Vagina (tissue), 2 donors: ENCODE results near the gene ZNF592.

Experiments
- POLR2AphosphoS5 ChIP-seq, 2 donors: sonication (generic); formaldehyde crosslinking; IDR thresholded peaks; one replicate each; pipeline ENCODE4 v1.9.0; 2017; ENCODE audit warnings: antibody characterized with exemption in 2 of 2, mild to moderate bottlenecking in 2 of 2, low read depth in 1 of 2; ENCODE audit not compliant: insufficient read depth in 1 of 2
- TF ChIP-seq, protein P1 (sequence below), 3 experiments: fragments of 450-650 bp in 2 of 3; fragments of 200-600 bp in 1 of 3; sonication (generic) in 1 of 3; IDR thresholded peaks; one replicate each; pipeline ENCODE4 v1.5.1; 2017 to 2019; ENCODE audit warnings: antibody characterized with exemption in 3 of 3, mild to moderate bottlenecking in 2 of 3, moderate library complexity in 2 of 3

- TF ChIP-seq, protein P1, sequence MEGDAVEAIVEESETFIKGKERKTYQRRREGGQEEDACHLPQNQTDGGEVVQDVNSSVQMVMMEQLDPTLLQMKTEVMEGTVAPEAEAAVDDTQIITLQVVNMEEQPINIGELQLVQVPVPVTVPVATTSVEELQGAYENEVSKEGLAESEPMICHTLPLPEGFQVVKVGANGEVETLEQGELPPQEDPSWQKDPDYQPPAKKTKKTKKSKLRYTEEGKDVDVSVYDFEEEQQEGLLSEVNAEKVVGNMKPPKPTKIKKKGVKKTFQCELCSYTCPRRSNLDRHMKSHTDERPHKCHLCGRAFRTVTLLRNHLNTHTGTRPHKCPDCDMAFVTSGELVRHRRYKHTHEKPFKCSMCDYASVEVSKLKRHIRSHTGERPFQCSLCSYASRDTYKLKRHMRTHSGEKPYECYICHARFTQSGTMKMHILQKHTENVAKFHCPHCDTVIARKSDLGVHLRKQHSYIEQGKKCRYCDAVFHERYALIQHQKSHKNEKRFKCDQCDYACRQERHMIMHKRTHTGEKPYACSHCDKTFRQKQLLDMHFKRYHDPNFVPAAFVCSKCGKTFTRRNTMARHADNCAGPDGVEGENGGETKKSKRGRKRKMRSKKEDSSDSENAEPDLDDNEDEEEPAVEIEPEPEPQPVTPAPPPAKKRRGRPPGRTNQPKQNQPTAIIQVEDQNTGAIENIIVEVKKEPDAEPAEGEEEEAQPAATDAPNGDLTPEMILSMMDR (IDR thresholded peaks at IDR 0.05): no peak
- no peak for TF ChIP-seq POLR2AphosphoS5 (IDR thresholded peaks at IDR 0.05; ENCODE audit: insufficient read depth in 1 of 2, low read depth in 1 of 2)
Measured at GRCh38 chr15:84762840-84763572, 14.6 kb downstream of the ZNF592 start.
